T-helper 2 cell treated with Interferon-gamma antibody and Interleukin-4, amounts not matched to agents 5 μg/mL and 100 μg/mL, for 36 hours (primary cell): Measurements from ENCODE around the gene ARHGEF16.

Experiments used
- DNase-seq: peaks from one replicate; pipeline ENCODE4 v3.0.0; 2021; ENCODE audit warnings: low spot score
- H3K27ac Mint-ChIP-seq: one replicate; pipeline ENCODE4 v1.8.0; 2021; ENCODE audit warnings: mild to moderate bottlenecking, mixed read lengths
- H3K27me3 Mint-ChIP-seq: one replicate; pipeline ENCODE4 v1.8.0; 2021; ENCODE audit warnings: low read depth, mixed read lengths
- H3K36me3 Mint-ChIP-seq: one replicate; pipeline ENCODE4 v1.8.0; 2021; ENCODE audit warnings: low read depth, mixed read lengths
- H3K4me1 Mint-ChIP-seq: one replicate; pipeline ENCODE4 v1.8.0; 2021; ENCODE audit warnings: low read depth, mixed read lengths
- H3K4me3 Mint-ChIP-seq: one replicate; pipeline ENCODE4 v1.8.0; 2022; ENCODE audit warnings: mild to moderate bottlenecking, moderate library complexity, mixed read lengths
- H3K9me3 Mint-ChIP-seq: one replicate; pipeline ENCODE4 v1.8.0; 2021; ENCODE audit warnings: mixed read lengths

The ARHGEF16 gene

GRCh38 chr1:3494321-3495308 lies 40.1 kb downstream of the ARHGEF16 start:
- no peak overlapping the region for H3K27ac Mint-ChIP-seq

GRCh38 chr1:3495776-3496745 lies 41.6 kb downstream of the ARHGEF16 start:
- no peak overlapping the region for H3K4me3 Mint-ChIP-seq
- no peak overlapping the region for H3K27ac Mint-ChIP-seq
- no peak for DNase-seq
- no peaks in the 10 kb centered on the region for H3K36me3 Mint-ChIP-seq
- H3K27me3 Mint-ChIP-seq: no peaks in the 10 kb centered on the region
- H3K9me3 Mint-ChIP-seq: no peaks in the 10 kb centered on the region
- peaks cover 2% of the 10 kb centered on the region for H3K4me1 Mint-ChIP-seq

More at GRCh38 chr1:3494321-3495308, 40.1 kb downstream of the ARHGEF16 start:
- H3K36me3 Mint-ChIP-seq: no peaks in the 10 kb centered on the region
- H3K4me1 Mint-ChIP-seq: peaks cover 2% of the 10 kb centered on the region
- no peak for DNase-seq
- H3K4me3 Mint-ChIP-seq: no peak overlapping the region
- H3K27me3 Mint-ChIP-seq: no peaks in the 10 kb centered on the region
- H3K9me3 Mint-ChIP-seq: no peaks in the 10 kb centered on the region

- no peak for DNase-seq
- Mint-ChIP-seq H3K27ac (no peak overlapping the region), H3K4me1 (no peaks in the 10 kb centered on the region), H3K4me3 (no peak overlapping the region), H3K9me3 (no peaks in the 10 kb centered on the region), H3K27me3 (no peaks in the 10 kb centered on the region), H3K36me3 (no peaks in the 10 kb centered on the region)
Measured at GRCh38 chr1:3496916-3497315, 42.5 kb downstream of the ARHGEF16 start.

- Mint-ChIP-seq H3K36me3 (no peaks in the 10 kb centered on the region), H3K9me3 (no peaks in the 10 kb centered on the region), H3K4me1 (no peaks in the 10 kb centered on the region), H3K4me3 (no peak overlapping the region), H3K27me3 (no peaks in the 10 kb centered on the region), H3K27ac (no peak overlapping the region)
- no peak for DNase-seq
Measured at GRCh38 chr1:3497521-3497920, 43.1 kb downstream of the ARHGEF16 start.

- DNase-seq: no peak
- Mint-ChIP-seq H3K4me3 (no peak overlapping the region), H3K4me1 (no peaks in the 10 kb centered on the region), H3K36me3 (no peaks in the 10 kb centered on the region), H3K27ac (no peak overlapping the region), H3K27me3 (no peaks in the 10 kb centered on the region), H3K9me3 (no peaks in the 10 kb centered on the region)
Measured at GRCh38 chr1:3498246-3498930, 43.9 kb downstream of the ARHGEF16 start.

- Mint-ChIP-seq H3K4me1 (no peaks in the 10 kb centered on the region), H3K27me3 (no peaks in the 10 kb centered on the region), H3K36me3 (no peaks in the 10 kb centered on the region), H3K9me3 (no peaks in the 10 kb centered on the region), H3K27ac (no peak overlapping the region), H3K4me3 (no peak overlapping the region)
- DNase-seq: no peak
Measured at GRCh38 chr1:3498986-3499385, 44.5 kb downstream of the ARHGEF16 start.

GRCh38 chr1:3499611-3500010 lies 45.1 kb downstream of the ARHGEF16 start:
- Mint-ChIP-seq H3K4me1 (no peaks in the 10 kb centered on the region), H3K9me3 (no peaks in the 10 kb centered on the region), H3K36me3 (no peaks in the 10 kb centered on the region), H3K27ac (no peak overlapping the region), H3K27me3 (no peaks in the 10 kb centered on the region), H3K4me3 (no peak overlapping the region)
- no peak for DNase-seq

GRCh38 chr1:3500265-3500835 lies 45.9 kb downstream of the ARHGEF16 start:
- DNase-seq: no peak
- Mint-ChIP-seq H3K4me1 (no peaks in the 10 kb centered on the region), H3K27me3 (no peaks in the 10 kb centered on the region), H3K36me3 (no peaks in the 10 kb centered on the region), H3K4me3 (no peak overlapping the region), H3K9me3 (no peaks in the 10 kb centered on the region), H3K27ac (no peak overlapping the region)

GRCh38 chr1:3501437-3501836 lies 47.0 kb downstream of the ARHGEF16 start:
- Mint-ChIP-seq H3K9me3 (no peaks in the 10 kb centered on the region), H3K36me3 (no peaks in the 10 kb centered on the region), H3K4me3 (no peak overlapping the region), H3K27ac (no peak overlapping the region), H3K27me3 (no peaks in the 10 kb centered on the region), H3K4me1 (no peaks in the 10 kb centered on the region)
- no peak for DNase-seq

- H3K4me3 Mint-ChIP-seq: no peak overlapping the region
- H3K4me1 Mint-ChIP-seq: no peaks in the 10 kb centered on the region
- H3K36me3 Mint-ChIP-seq: no peaks in the 10 kb centered on the region
- DNase-seq: no peak
- H3K27ac Mint-ChIP-seq: no peak overlapping the region
- no peaks in the 10 kb centered on the region for H3K27me3 Mint-ChIP-seq
- H3K9me3 Mint-ChIP-seq: no peaks in the 10 kb centered on the region
Measured at GRCh38 chr1:3501856-3502640, 47.6 kb downstream of the ARHGEF16 start.

- Mint-ChIP-seq H3K27me3 (no peaks in the 10 kb centered on the region), H3K36me3 (no peaks in the 10 kb centered on the region), H3K9me3 (no peaks in the 10 kb centered on the region), H3K4me1 (no peaks in the 10 kb centered on the region), H3K4me3 (no peak overlapping the region), H3K27ac (no peak overlapping the region)
- no peak for DNase-seq
Measured at GRCh38 chr1:3502641-3503524, 48.4 kb downstream of the ARHGEF16 start.

- no peak overlapping the region for H3K27ac Mint-ChIP-seq
- H3K27me3 Mint-ChIP-seq: no peaks in the 10 kb centered on the region
- DNase-seq: no peak
- H3K9me3 Mint-ChIP-seq: no peaks in the 10 kb centered on the region
- no peak overlapping the region for H3K4me3 Mint-ChIP-seq
- H3K4me1 Mint-ChIP-seq: no peaks in the 10 kb centered on the region
- H3K36me3 Mint-ChIP-seq: no peaks in the 10 kb centered on the region
Measured at GRCh38 chr1:3503525-3503886, 49.0 kb downstream of the ARHGEF16 start.
